HEK293 (cell line): ENCODE results near the gene PDE11A.

Source experiments
- SP3 ChIP-seq: fragments of 450-650 bp; formaldehyde crosslinking; IDR thresholded peaks from 2 replicates; pipeline ENCODE4 v1.5.1; 2016; ENCODE audit warnings: missing biosample characterization, missing genetic modification characterization
- TCF7L2 ChIP-seq: IDR thresholded peaks from 2 replicates; pipeline ENCODE4 v1.6.1; 2011; ENCODE audit warnings: low read depth, mild to moderate bottlenecking, inconsistent platforms, low read length, moderate library complexity, borderline replicate concordance
- ZBTB7A ChIP-seq: fragments of 450-650 bp; formaldehyde crosslinking; IDR thresholded peaks from 2 replicates; pipeline ENCODE4 v1.5.1; 2016; ENCODE audit warnings: low read depth, missing biosample characterization, missing genetic modification characterization
- ZNF10 ChIP-seq: fragments of 450-650 bp; formaldehyde crosslinking; IDR thresholded peaks from 2 replicates; pipeline ENCODE4 v1.5.1; 2017; ENCODE audit warnings: missing biosample characterization, missing genetic modification characterization
- ZNF114 ChIP-seq: fragments of 450-650 bp; formaldehyde crosslinking; IDR thresholded peaks from 2 replicates; pipeline ENCODE4 v1.5.0; 2017; ENCODE audit warnings: missing biosample characterization, missing genetic modification characterization
- ZNF473 ChIP-seq: fragments of 450-650 bp; formaldehyde crosslinking; IDR thresholded peaks from 2 replicates; pipeline ENCODE4 v1.5.1; 2017; ENCODE audit warnings: missing biosample characterization, missing genetic modification characterization
- ZNF529 ChIP-seq: fragments of 450-650 bp; formaldehyde crosslinking; IDR thresholded peaks from 2 replicates; pipeline ENCODE4 v1.5.1; 2017; ENCODE audit warnings: missing genetic modification characterization, missing biosample characterization; ENCODE audit not compliant: insufficient replicate concordance
- ZNF670 ChIP-seq: fragments of 450-650 bp; formaldehyde crosslinking; IDR thresholded peaks from 2 replicates; pipeline ENCODE4 v1.5.1; 2016; ENCODE audit warnings: missing biosample characterization, missing genetic modification characterization, low read depth
- TF ChIP-seq, protein P1 (sequence below): fragments of 450-650 bp; formaldehyde crosslinking; IDR thresholded peaks from 2 replicates; pipeline ENCODE4 v1.5.1; 2016; ENCODE audit warnings: missing biosample characterization, missing genetic modification characterization
- TF ChIP-seq, protein P2 (sequence below): fragments of 450-650 bp; formaldehyde crosslinking; IDR thresholded peaks from 2 replicates; pipeline ENCODE4 v1.5.1; 2016; ENCODE audit warnings: missing biosample characterization, missing genetic modification characterization
- TF ChIP-seq, protein P3 (sequence below): fragments of 450-650 bp; formaldehyde crosslinking; IDR thresholded peaks from 2 replicates; pipeline ENCODE4 v1.5.1; 2017; ENCODE audit warnings: missing biosample characterization, missing genetic modification characterization
- TF ChIP-seq, protein P4 (sequence below): fragments of 450-650 bp; formaldehyde crosslinking; IDR thresholded peaks from 2 replicates; pipeline ENCODE4 v1.5.1; 2016; ENCODE audit warnings: missing biosample characterization, missing genetic modification characterization
- TF ChIP-seq, protein P5 (sequence below): fragments of 450-650 bp; formaldehyde crosslinking; IDR thresholded peaks from 2 replicates; pipeline ENCODE4 v1.5.1; 2016; ENCODE audit warnings: missing biosample characterization, missing genetic modification characterization
- TF ChIP-seq, protein P6 (sequence below): fragments of 450-650 bp; formaldehyde crosslinking; IDR thresholded peaks from 2 replicates; pipeline ENCODE4 v1.5.1; 2016; ENCODE audit warnings: missing biosample characterization, missing genetic modification characterization

DNA sequence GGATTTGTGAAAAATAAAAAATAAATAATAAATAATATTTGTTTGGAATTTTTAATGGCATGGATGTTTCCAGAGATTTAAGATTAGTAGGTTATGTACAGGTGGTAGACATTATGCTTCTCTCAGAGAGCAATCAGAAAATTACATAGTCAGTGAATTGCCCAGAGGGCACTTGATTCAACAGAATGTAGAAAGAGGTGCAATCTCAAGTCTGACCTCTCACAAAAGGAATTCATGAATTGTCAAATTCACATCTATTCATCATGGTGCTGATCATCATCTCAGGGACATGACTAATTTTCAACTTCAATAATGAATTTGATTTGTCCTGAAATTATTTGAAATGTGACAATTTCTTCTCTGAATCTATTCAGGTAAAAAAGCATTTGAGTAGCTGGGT lies 172.5 kb downstream of the PDE11A start:
- TF ChIP-seq, protein P1, sequence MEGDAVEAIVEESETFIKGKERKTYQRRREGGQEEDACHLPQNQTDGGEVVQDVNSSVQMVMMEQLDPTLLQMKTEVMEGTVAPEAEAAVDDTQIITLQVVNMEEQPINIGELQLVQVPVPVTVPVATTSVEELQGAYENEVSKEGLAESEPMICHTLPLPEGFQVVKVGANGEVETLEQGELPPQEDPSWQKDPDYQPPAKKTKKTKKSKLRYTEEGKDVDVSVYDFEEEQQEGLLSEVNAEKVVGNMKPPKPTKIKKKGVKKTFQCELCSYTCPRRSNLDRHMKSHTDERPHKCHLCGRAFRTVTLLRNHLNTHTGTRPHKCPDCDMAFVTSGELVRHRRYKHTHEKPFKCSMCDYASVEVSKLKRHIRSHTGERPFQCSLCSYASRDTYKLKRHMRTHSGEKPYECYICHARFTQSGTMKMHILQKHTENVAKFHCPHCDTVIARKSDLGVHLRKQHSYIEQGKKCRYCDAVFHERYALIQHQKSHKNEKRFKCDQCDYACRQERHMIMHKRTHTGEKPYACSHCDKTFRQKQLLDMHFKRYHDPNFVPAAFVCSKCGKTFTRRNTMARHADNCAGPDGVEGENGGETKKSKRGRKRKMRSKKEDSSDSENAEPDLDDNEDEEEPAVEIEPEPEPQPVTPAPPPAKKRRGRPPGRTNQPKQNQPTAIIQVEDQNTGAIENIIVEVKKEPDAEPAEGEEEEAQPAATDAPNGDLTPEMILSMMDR (tag by site-specific recombination), result no peak
- TF ChIP-seq ZNF473 (tag by site-specific recombination), result no peak
- no peak for TF ChIP-seq ZNF529 (tag by site-specific recombination)
- TF ChIP-seq, protein P2, sequence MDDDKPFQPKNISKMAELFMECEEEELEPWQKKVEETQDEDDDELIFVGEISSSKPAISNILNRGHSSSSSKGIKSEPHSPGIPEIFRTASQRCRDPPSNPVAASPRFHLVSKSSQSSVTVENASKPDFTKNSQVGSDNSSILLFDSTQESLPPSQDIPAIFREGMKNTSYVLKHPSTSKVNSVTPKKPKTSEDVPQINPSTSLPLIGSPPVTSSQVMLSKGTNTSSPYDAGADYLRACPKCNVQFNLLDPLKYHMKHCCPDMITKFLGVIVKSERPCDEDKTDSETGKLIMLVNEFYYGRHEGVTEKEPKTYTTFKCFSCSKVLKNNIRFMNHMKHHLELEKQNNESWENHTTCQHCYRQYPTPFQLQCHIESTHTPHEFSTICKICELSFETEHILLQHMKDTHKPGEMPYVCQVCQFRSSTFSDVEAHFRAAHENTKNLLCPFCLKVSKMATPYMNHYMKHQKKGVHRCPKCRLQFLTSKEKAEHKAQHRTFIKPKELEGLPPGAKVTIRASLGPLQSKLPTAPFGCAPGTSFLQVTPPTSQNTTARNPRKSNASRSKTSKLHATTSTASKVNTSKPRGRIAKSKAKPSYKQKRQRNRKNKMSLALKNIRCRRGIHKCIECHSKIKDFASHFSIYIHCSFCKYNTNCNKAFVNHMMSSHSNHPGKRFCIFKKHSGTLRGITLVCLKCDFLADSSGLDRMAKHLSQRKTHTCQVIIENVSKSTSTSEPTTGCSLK (tag by site-specific recombination), result no peak
- TF ChIP-seq SP3 (tag by site-specific recombination), result no peak
- no peak for TF ChIP-seq ZBTB7A (tag by site-specific recombination)
- TF ChIP-seq ZNF10 (tag by site-specific recombination), result no peak
- no peak for TF ChIP-seq TCF7L2
- TF ChIP-seq, protein P3, sequence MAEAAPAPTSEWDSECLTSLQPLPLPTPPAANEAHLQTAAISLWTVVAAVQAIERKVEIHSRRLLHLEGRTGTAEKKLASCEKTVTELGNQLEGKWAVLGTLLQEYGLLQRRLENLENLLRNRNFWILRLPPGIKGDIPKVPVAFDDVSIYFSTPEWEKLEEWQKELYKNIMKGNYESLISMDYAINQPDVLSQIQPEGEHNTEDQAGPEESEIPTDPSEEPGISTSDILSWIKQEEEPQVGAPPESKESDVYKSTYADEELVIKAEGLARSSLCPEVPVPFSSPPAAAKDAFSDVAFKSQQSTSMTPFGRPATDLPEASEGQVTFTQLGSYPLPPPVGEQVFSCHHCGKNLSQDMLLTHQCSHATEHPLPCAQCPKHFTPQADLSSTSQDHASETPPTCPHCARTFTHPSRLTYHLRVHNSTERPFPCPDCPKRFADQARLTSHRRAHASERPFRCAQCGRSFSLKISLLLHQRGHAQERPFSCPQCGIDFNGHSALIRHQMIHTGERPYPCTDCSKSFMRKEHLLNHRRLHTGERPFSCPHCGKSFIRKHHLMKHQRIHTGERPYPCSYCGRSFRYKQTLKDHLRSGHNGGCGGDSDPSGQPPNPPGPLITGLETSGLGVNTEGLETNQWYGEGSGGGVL (tag by site-specific recombination), result no peak
- TF ChIP-seq ZNF670 (tag by site-specific recombination), result no peak
- TF ChIP-seq, protein P4, sequence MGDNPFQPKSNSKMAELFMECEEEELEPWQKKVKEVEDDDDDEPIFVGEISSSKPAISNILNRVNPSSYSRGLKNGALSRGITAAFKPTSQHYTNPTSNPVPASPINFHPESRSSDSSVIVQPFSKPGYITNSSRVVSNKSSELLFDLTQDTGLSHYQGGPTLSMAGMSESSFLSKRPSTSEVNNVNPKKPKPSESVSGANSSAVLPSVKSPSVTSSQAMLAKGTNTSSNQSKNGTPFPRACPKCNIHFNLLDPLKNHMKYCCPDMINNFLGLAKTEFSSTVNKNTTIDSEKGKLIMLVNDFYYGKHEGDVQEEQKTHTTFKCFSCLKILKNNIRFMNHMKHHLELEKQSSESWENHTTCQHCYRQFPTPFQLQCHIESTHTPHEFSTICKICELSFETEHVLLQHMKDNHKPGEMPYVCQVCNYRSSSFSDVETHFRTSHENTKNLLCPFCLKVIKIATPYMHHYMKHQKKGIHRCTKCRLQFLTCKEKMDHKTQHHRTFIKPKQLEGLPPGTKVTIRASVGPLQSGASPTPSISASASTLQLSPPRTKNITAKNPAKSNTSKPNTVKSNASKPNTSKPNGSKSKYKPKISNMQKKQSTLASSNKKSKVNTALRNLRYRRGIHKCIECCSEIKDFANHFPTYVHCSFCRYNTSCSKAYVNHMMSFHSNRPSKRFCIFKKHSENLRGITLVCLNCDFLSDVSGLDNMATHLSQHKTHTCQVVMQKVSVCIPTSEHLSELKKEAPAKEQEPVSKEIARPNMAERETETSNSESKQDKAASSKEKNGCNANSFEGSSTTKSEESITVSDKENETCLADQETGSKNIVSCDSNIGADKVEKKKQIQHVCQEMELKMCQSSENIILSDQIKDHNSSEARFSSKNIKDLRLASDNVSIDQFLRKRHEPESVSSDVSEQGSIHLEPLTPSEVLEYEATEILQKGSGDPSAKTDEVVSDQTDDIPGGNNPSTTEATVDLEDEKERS (tag by site-specific recombination), result no peak
- TF ChIP-seq ZNF114 (tag by site-specific recombination), result no peak
- TF ChIP-seq, protein P5, sequence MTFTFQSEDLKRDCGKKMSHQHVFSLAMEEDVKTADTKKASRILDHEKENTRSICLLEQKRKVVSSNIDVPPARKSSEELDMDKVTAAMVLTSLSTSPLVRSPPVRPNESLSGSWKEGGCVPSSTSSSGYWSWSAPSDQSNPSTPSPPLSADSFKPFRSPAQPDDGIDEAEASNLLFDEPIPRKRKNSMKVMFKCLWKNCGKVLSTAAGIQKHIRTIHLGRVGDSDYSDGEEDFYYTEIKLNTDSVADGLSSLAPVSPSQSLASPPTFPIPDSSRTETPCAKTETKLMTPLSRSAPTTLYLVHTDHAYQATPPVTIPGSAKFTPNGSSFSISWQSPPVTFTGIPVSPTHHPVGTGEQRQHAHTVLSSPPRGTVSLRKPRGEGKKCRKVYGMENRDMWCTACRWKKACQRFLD (tag by site-specific recombination), result no peak
- TF ChIP-seq, protein P6, sequence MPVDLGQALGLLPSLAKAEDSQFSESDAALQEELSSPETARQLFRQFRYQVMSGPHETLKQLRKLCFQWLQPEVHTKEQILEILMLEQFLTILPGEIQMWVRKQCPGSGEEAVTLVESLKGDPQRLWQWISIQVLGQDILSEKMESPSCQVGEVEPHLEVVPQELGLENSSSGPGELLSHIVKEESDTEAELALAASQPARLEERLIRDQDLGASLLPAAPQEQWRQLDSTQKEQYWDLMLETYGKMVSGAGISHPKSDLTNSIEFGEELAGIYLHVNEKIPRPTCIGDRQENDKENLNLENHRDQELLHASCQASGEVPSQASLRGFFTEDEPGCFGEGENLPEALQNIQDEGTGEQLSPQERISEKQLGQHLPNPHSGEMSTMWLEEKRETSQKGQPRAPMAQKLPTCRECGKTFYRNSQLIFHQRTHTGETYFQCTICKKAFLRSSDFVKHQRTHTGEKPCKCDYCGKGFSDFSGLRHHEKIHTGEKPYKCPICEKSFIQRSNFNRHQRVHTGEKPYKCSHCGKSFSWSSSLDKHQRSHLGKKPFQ, result no peak
